Stimulated activated CD4-positive, alpha-beta T cell treated with anti-CD3 and anti-CD28 coated beads, Interleukin-4, amount 100 ng/mL, for 1 hour (primary cell): ENCODE results near the gene CLEC16A.

ENCODE experiments used
- DNase-seq: peaks from one replicate; pipeline ENCODE4 v3.0.0-alpha.2; 2020

Gene CLEC16A

GRCh38 chr16:11023262-11024039 is 79.1 kb downstream of the CLEC16A start:
- DNase-seq: no peak

- no peak for DNase-seq
Observed at GRCh38 chr16:11024333-11025053, 80.1 kb downstream of the CLEC16A start.

- no peak for DNase-seq
Observed at GRCh38 chr16:11025120-11025531, 80.8 kb downstream of the CLEC16A start.

- no peak for DNase-seq
Observed at GRCh38 chr16:11029948-11030347, 85.6 kb downstream of the CLEC16A start.

- no peak for DNase-seq
Observed at GRCh38 chr16:11030990-11031510, 86.7 kb downstream of the CLEC16A start.

- no peak for DNase-seq
Observed at GRCh38 chr16:11032000-11032921, 87.9 kb downstream of the CLEC16A start.

- no peak for DNase-seq
Observed at GRCh38 chr16:11032922-11033291, 88.5 kb downstream of the CLEC16A start.

- DNase-seq: no peak
Observed at GRCh38 chr16:11033629-11034420, 89.5 kb downstream of the CLEC16A start.

GRCh38 chr16:11034481-11034931 is 90.1 kb downstream of the CLEC16A start:
- DNase-seq: no peak

GRCh38 chr16:11035096-11035495 is 90.7 kb downstream of the CLEC16A start:
- no peak for DNase-seq

GRCh38 chr16:11036040-11036439 is 91.7 kb downstream of the CLEC16A start:
- no peak for DNase-seq

GRCh38 chr16:11036868-11037410 is 92.6 kb downstream of the CLEC16A start:
- DNase-seq: no peak

GRCh38 chr16:11038305-11038704 is 93.9 kb downstream of the CLEC16A start:
- no peak for DNase-seq

GRCh38 chr16:11038777-11039176 is 94.4 kb downstream of the CLEC16A start:
- DNase-seq: no peak

- no peak for DNase-seq
Observed at GRCh38 chr16:11039726-11040125, 95.4 kb downstream of the CLEC16A start.

- no peak for DNase-seq
Observed at GRCh38 chr16:11042191-11042590, 97.8 kb downstream of the CLEC16A start.

- no peak for DNase-seq
Observed at GRCh38 chr16:11045441-11045840, 101.1 kb downstream of the CLEC16A start.

- no peak for DNase-seq
Observed at GRCh38 chr16:11045846-11046245, 101.5 kb downstream of the CLEC16A start.

GRCh38 chr16:11046382-11046931 is 102.1 kb downstream of the CLEC16A start:
- DNase-seq: no peak

- DNase-seq: no peak
Observed at GRCh38 chr16:11047057-11047456, 102.7 kb downstream of the CLEC16A start.
